ENCODE data around the gene GOLGA2.
A peak's percentile ranks its signal among the peaks of the same experiment; 100 is the strongest.

The GOLGA2 gene

DNA sequence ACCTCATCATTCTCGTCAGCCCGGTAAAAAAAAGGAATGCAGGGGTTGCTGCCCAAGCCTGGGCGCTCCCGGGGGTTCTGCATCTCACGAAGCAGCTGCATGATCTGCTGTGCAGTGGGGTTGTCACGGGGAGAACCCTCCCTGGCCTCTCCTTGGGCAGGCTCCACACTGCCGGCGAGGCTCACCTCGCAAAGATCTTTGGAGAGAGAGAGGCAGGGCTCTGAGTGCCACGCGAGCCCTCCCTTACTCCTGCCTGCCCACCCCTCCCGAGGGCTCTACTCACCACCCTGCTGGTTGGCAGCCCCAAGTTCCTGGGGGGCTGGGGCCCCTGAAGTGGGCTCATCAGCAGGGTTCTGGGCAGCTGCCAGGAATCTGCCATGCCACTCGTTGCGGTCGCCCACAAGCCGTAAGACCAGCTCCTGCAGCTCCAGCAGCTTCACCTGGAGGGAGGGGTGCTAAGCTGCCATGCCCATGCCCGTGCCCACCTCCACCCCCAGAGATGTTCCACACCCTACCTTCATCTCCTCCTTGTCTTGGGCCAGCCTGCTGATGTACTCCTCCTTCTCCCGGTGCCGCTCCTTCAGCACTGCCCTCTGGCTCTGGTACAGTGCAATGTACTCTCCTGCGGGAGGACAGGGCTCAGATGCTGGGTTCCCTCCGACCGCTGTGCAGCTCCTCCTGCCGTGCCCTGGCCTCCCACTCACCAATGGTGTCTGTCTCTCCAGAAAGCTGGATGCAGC lies 18.6 kb downstream of the GOLGA2 start:
- ATAC-seq (no peak), DNase-seq (no peak)

DNA sequence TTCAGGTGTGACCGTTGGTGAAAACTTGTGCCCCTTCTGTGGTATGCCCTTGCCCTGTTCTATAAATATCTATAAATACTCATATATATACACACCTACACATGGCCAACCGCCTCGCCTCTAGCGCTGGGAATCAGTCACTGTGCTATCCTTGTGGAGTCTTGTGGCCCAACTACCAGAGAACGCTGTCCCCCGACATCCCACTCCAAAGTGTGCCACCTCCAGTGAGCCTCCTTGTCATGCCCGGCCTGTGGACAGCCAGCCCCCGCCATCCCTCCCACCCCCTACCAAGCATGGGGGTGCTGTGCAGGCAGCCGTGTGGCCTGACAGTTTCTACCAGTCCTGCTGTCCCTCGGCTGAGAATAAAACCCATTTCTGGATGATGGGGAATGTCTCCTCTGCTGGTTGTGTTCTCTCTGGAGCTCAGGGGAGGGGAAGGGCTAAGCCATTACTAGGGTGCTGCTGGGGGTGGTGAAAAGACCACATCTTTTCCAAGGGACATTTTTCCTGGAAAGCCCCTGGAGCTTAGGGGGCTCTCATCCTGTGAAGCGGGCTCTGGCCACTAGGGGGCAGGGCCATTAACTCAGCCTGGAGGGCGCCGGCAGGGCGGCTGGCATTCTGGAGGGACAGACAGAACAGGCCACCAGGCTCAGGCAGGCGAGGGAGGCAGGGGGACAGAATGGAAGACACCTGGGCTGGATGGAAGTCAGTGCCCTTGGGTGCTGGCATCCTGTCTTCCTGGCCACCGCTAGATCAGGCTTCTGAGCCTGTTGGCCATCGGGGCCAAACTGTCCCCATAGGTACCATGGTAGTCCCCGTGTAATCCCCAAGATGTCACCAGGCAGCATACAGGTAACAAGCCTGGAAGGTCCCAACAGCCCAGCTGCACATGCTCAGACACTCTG lies 20.7 kb downstream of the GOLGA2 start:
- ATAC-seq: no peak
- DNase-seq: peak; percentile 77

DNA sequence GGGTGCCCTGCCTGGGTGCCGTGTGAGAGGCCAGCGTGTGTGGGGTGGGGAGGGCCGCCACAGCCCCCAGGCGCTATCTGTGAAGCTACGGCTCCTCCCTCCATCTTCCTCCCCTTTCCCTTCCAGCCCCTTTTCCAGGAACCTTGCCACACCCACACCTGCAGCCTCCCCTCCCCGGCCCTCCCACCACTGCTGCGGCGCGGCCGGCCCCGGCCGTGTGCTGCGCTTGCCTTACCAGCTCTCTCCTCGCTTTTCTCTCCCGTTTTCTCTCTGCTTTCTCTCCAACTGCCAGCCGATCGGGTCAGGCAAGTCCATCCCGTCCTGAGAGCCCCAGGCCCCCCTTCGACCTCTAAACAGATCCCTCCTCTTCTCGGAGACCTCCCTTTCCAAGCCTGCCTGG lies 21.4 kb downstream of the GOLGA2 start:
- DNase-seq: no peak
- no peak for ATAC-seq

DNA sequence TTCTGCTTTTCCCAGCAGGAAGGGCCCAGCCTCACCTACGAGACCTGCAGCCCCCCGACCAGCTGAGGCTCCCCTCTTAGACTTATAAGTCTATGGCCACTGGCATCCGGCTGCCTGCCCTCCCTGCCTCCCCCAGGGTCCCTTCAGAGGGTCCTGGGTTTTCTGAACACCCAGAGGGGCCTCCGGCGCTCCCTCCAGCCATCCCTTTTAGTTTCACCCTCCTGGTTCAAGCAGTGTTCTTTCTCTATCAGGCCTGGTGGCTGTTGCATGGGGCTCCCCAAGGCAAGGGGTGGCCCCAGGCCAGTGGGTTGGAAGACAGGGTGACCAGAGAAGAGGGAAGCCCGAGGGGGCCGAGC lies 21.8 kb downstream of the GOLGA2 start:
- DNase-seq (no peak), ATAC-seq (no peak)

- DNase-seq: no peak
- no peak for ATAC-seq
These were observed 22.4 kb downstream of the GOLGA2 start for GRCh38 chr9:128253140-128253990.

DNA sequence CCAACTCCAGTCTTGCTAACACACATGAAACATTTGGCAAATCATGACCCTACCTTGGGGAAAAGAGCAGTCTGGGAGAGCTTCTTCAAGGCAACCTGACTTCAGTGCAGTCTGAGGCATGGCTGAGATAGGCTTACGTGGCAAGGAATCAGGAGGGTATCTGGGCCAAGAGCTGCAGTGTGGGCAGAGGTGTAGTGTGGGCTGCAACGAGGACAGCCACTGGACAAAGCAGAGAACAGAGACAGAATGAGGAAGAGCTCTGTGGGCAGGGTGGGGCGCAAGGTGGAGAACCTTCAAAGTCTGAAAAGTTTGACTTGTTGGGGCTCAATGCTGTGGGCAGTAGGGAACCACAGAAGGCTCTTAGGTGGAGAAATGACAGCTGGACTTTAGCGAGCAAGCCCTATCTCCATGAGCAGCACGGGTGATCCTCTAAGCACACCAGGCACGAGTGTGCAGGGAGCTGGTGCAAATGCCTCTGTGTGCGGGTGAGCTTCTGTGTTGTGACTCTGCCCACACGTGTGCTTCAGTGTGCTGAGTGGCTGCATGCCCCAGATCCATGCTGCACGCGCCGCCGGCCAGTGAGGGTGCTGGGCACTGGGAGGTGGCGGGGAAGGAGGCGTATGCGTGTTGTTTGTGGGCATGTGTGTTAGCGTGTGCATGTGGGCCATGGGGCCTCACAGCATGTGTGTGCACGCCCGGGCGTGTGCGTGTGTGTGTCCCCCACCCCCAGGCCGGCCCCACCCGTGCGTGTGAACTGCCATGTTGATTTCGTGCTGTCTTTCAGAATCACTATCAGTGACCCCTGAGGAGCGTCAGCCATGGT lies 23.3 kb downstream of the GOLGA2 start:
- no peak for ATAC-seq
- DNase-seq: no peak

- DNase-seq: no peak
- no peak for ATAC-seq
These were observed 24.1 kb downstream of the GOLGA2 start for GRCh38 chr9:128251732-128252100.

- no peak for ATAC-seq
- DNase-seq: no peak
These were observed 24.7 kb downstream of the GOLGA2 start for GRCh38 chr9:128250839-128251731.

GRCh38 chr9:128249908-128250838 lies 25.6 kb downstream of the GOLGA2 start:
- peak; percentile 99 for DNase-seq
- peak; percentile 96 for ATAC-seq

- DNase-seq: no peak
- ATAC-seq: no peak
These were observed 26.3 kb downstream of the GOLGA2 start for GRCh38 chr9:128249558-128249907.

- ATAC-seq: no peak
- no peak for DNase-seq
These were observed 28.5 kb downstream of the GOLGA2 start for GRCh38 chr9:128247226-128247803.

- ATAC-seq: no peak
- no peak for DNase-seq
These were observed 29.3 kb downstream of the GOLGA2 start for GRCh38 chr9:128246471-128246870.

DNA sequence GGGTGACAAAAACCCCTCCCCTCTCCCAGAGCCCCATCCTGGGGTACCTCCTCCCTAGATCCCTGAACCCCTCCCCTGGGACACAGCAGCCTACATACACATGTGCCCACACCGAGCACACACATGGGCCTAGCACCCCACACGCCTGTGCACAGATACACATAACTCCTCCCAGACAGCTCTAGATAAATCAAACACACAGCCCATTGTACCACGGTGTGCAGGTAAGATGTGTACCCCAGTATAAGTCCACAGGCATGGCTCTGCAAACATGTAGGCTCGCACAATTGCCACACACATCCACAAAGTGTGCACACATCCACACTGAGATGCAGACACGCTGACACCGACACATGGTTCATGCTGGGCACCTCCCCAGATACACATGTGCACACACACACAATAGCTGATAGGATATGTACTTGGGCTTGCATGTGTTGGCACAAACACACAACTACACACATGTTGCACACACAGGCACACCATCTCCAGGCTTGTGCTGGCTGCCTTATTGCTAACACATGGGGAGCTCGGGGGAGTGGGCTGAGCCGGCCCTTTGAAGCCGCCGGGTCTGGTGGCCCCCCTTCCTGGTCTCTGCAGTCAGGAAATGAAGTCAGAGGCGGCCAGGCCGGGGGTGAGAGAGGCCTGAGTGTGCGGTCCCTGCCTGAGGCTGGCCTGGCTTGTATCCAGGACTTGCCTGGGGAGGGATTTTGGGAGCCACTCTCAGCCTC lies 30.2 kb downstream of the GOLGA2 start:
- DNase-seq (no peak), ATAC-seq (no peak)

GRCh38 chr9:128244837-128245231 lies 31.0 kb downstream of the GOLGA2 start:
- ATAC-seq (no peak), DNase-seq (no peak)

DNA sequence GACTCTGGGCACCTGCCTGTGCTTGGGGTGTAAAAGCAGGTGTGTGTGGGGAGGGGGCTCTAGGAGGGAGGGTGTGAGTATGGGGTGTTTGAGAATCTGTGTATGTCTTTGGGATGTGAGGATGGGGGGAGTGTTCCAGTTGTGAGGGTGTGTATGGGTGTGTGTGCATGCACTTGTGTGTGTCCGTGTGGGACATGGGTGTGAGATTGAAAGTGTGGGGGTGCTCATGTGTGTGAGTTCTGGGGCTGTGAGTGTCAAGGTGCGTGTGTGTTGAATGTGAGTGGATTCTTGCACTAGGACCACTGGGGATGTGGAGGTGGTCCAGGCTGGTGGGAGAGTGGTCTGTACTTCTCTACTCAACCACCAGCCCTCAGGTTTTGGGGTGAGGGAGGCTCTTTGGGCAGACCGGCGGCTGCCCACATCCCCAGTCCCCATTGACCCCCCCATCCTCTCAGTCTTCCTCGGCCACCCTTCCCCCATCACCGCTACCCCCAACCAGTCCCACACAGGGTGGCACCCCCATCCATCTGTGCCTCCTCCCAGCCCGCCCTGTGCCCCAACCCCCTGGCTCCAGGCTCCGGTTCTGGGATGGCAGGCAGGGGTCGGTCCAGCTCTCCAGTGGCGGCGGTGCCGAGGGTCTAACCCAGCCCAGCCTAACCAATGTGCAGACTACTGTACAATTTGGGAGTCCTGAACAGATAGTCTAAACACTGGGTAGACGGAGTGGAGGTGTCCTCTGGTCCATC lies 31.5 kb downstream of the GOLGA2 start:
- ATAC-seq: no peak
- DNase-seq: no peak

DNA sequence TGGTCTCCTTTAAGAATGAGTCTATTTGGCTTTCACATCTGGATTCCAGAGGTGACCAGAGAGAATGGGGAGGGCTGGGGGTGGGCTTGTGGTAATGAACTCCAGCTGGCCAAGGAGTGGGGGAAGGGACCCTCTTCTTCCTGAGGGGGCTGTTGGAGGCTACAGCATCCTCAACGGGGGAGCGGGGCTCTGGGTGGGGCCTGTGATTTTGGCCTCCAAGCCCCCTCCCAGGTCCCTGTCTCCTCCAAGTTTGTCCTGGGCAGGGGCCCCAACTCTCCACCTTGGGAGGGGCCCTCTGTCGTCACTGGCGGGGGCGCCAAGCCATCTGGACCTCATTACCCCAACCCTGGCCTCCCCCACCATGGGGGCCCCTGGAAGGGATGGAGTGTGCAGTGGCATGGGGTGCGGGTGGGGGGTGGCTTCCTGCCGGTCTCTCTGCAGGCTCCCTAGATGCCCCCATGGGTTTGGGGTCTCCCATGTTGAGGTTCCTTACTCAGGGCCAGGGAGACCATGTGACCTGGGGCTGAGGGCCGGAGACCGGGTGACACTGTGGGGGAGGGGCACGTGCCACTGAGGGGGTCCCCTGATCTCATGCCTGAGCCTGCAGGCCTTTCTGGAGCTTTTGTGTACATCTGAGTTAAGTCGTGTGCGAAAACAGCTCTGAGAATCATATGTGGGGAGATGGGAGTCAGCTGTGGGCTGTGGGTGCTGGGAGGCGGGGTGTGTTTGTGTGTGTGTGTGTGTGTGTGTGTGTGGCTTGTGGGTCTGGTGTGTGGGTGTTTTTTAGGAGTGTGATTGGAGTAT lies 32.4 kb downstream of the GOLGA2 start:
- ATAC-seq (no peak), DNase-seq (no peak)

DNA sequence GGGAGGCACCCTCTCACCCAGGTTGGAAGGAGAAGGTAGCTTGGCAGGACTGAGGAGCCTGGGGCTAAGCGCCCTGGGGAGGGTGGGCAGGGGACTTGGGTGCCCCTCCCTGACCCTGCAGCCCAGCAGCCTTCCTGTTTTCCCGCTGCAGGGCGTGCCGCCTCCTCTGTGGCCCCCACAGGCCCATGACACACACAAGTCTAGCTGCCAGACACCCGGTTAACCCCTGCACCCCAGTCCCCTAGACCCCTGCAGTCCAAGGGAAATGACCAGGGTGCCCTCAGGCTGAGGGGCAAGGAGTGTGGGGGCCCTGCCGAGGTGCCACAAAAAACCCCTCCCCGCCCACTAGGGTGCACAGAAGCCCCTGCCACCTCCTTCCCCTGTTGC lies 33.0 kb downstream of the GOLGA2 start:
- DNase-seq: no peak
- ATAC-seq: no peak
